ENCODE results near the gene GRM7. TPM values are rescaled to one million over a fixed set of nuclear protein-coding genes. Genes with fewer than 3 reads are reported as not detected.

The GRM7 gene
- total and polyA plus RNA-seq, 4 donors = 0.08 to 0.33 TPM; not detected in 2

GRCh38 chr3:7621046-7621630 lies 760.2 kb downstream of the GRM7 start:
- H3K27me3 ChIP-seq (ENCODE audit: control insufficient read depth in 4 of 4, insufficient read depth in 4 of 4, low read length in 3 of 4) = no peaks in the 10 kb centered on the region
- no peak overlapping the region for H3K4me3 ChIP-seq (ENCODE audit: low read depth in 1 of 3, low read length in 3 of 3)
- TF ChIP-seq EGR1 (IDR thresholded peaks at IDR 0.05; ENCODE audit: low read depth in 2 of 2) (no peak), TAF1 (conservative IDR thresholded peaks at IDR 0.05) (no peak), ZBTB33 (IDR thresholded peaks at IDR 0.05) (no peak), FOXA1 (IDR thresholded peaks at IDR 0.05) (no peak), ATF3 (IDR thresholded peaks at IDR 0.05) (no peak), REST (IDR thresholded peaks at IDR 0.05) (no peak), RAD21 (IDR thresholded peaks at IDR 0.05) (no peak), MAX (IDR thresholded peaks at IDR 0.05) (no peak)
- DNase-seq (ENCODE audit: low spot score) = no peak
- H3K9me3 ChIP-seq (ENCODE audit: control insufficient read depth in 4 of 4, low read length in 3 of 4) = no peaks in the 10 kb centered on the region
- no peaks in the 10 kb centered on the region for H3K36me3 ChIP-seq (ENCODE audit: control insufficient read depth in 4 of 4, insufficient read depth in 3 of 4, low read depth in 1 of 4, low read length in 3 of 4)
- peaks cover 6 to 29% (median 18%) of the 10 kb centered on the region in 4 donors for H3K4me1 ChIP-seq (ENCODE audit: control insufficient read depth in 4 of 4, insufficient read depth in 4 of 4, low read length in 3 of 4)
- 85% methylated on average over 7 of the region's 7 CpGs for WGBS
- no peak overlapping the region for H3K27ac ChIP-seq (ENCODE audit: low read depth in 1 of 2, low read length in 2 of 2)
- no peak overlapping the region for H3K9ac ChIP-seq (ENCODE audit: low read depth in 1 of 2, low read length in 2 of 2)

- no peak overlapping the region for H3K27ac ChIP-seq (ENCODE audit: low read depth in 1 of 2, low read length in 2 of 2)
- H3K9ac ChIP-seq (ENCODE audit: low read depth in 1 of 2, low read length in 2 of 2) = no peak overlapping the region
- no peak overlapping the region for H3K4me3 ChIP-seq (ENCODE audit: low read depth in 1 of 3, low read length in 3 of 3)
- H3K36me3 ChIP-seq (ENCODE audit: control insufficient read depth in 4 of 4, insufficient read depth in 3 of 4, low read depth in 1 of 4, low read length in 3 of 4) = no peaks in the 10 kb centered on the region
- WGBS = 80% methylated on average over 3 of the region's 3 CpGs
- no peak for TF ChIP-seq MAX (IDR thresholded peaks at IDR 0.05)
- H3K9me3 ChIP-seq (ENCODE audit: control insufficient read depth in 4 of 4, low read length in 3 of 4) = no peaks in the 10 kb centered on the region
- peaks cover 6 to 29% (median 18%) of the 10 kb centered on the region in 4 donors for H3K4me1 ChIP-seq (ENCODE audit: control insufficient read depth in 4 of 4, insufficient read depth in 4 of 4, low read length in 3 of 4)
- H3K27me3 ChIP-seq (ENCODE audit: control insufficient read depth in 4 of 4, insufficient read depth in 4 of 4, low read length in 3 of 4) = no peaks in the 10 kb centered on the region
- DNase-seq (ENCODE audit: low spot score) = no peak
These were observed 760.7 kb downstream of the GRM7 start for GRCh38 chr3:7621651-7622050.

- H3K27me3 ChIP-seq (ENCODE audit: control insufficient read depth in 4 of 4, insufficient read depth in 4 of 4, low read length in 3 of 4) = no peaks in the 10 kb centered on the region
- 89% methylated on average over 6 of the region's 6 CpGs for WGBS
- no peak overlapping the region for H3K27ac ChIP-seq (ENCODE audit: low read depth in 1 of 2, low read length in 2 of 2)
- H3K9me3 ChIP-seq (ENCODE audit: control insufficient read depth in 4 of 4, low read length in 3 of 4) = no peaks in the 10 kb centered on the region
- H3K4me3 ChIP-seq (ENCODE audit: low read depth in 1 of 3, low read length in 3 of 3) = no peak overlapping the region
- no peak overlapping the region for H3K9ac ChIP-seq (ENCODE audit: low read depth in 1 of 2, low read length in 2 of 2)
- H3K36me3 ChIP-seq (ENCODE audit: control insufficient read depth in 4 of 4, insufficient read depth in 3 of 4, low read depth in 1 of 4, low read length in 3 of 4) = no peaks in the 10 kb centered on the region
- H3K4me1 ChIP-seq (ENCODE audit: control insufficient read depth in 4 of 4, insufficient read depth in 4 of 4, low read length in 3 of 4) = peaks cover 0 to 3% (median 0%) of the 10 kb centered on the region in 4 donors
- no peak for DNase-seq (ENCODE audit: low spot score)
- TF ChIP-seq RXRA (IDR thresholded peaks at IDR 0.05) = no peak
- TF ChIP-seq MAX (IDR thresholded peaks at IDR 0.05) = no peak
- TF ChIP-seq TAF1 (conservative IDR thresholded peaks at IDR 0.05) = no peak
- TF ChIP-seq YY1 (IDR thresholded peaks at IDR 0.05) = no peak
- TF ChIP-seq CTCF (IDR thresholded peaks at IDR 0.05; ENCODE audit: low read depth, low read length, missing input control) = no peak
- TF ChIP-seq HNF4G (IDR thresholded peaks at IDR 0.05) = no peak
- no peak for TF ChIP-seq REST (IDR thresholded peaks at IDR 0.05)
- no peak for TF ChIP-seq FOXA2 (IDR thresholded peaks at IDR 0.05)
- no peak for TF ChIP-seq ATF3 (IDR thresholded peaks at IDR 0.05)
- TF ChIP-seq SP1 (IDR thresholded peaks at IDR 0.05) = no peak
These were observed 764.1 kb downstream of the GRM7 start for GRCh38 chr3:7625021-7625420.

Measured in liver (tissue), 9 donors.